ENCODE data around the gene CTNND2. TPM values are rescaled to one million over a fixed set of nuclear protein-coding genes. Genes with fewer than 3 reads are reported as not detected.

CTNND2 gene
- total and polyA plus RNA-seq, 3 donors from 2014 or later: 9.1 to 17.2 (median 11.3) TPM

- WGBS, 2 donors: 74 to 77% methylated on average over 9 of the region's 9 CpGs
Measured at GRCh38 chr5:11139217-11139865, 764.9 kb downstream of the CTNND2 start.

GRCh38 chr5:11130131-11130530, 774.1 kb downstream of the CTNND2 start:
- H3K27ac ChIP-seq: no peak overlapping the region
- no peak overlapping the region for H3K4me3 ChIP-seq
- H3K27me3 ChIP-seq: no peaks in the 10 kb centered on the region
- no peaks in the 10 kb centered on the region for H3K4me1 ChIP-seq
- WGBS, 2 donors: 85 to 90% methylated on average over 10 of the region's 10 CpGs
- intact Hi-C loops (cut with DNase I; ENCODE audit: low total_unique reads): no loop called here
- DNase-seq: no peak
- no peaks in the 10 kb centered on the region for H3K36me3 ChIP-seq (ENCODE audit: low read depth, missing control alignments)
- TF ChIP-seq CTCF (IDR thresholded peaks at IDR 0.05) (no peak), POLR2A (IDR thresholded peaks at IDR 0.05) (no peak)
- H3K9me3 ChIP-seq: no peaks in the 10 kb centered on the region

More at GRCh38 chr5:11139217-11139865, 764.9 kb downstream of the CTNND2 start:
- TF ChIP-seq POLR2A (IDR thresholded peaks at IDR 0.05): no peak
- Histone ChIP-seq H3K27ac (no peak overlapping the region), H3K36me3 (ENCODE audit: low read depth, missing control alignments) (no peaks in the 10 kb centered on the region), H3K4me1 (no peaks in the 10 kb centered on the region), H3K27me3 (no peaks in the 10 kb centered on the region), H3K9me3 (no peaks in the 10 kb centered on the region), H3K4me3 (no peak overlapping the region)
- no peak for DNase-seq
- intact Hi-C loops (cut with DNase I; ENCODE audit: low total_unique reads): no loop called here

GRCh38 chr5:11128021-11128420, 776.2 kb downstream of the CTNND2 start:
- 66 to 67% methylated on average over 2 of the region's 2 CpGs for WGBS, 2 donors
- H3K27ac ChIP-seq: no peak overlapping the region
- no peaks in the 10 kb centered on the region for H3K36me3 ChIP-seq (ENCODE audit: low read depth, missing control alignments)
- no peaks in the 10 kb centered on the region for H3K4me1 ChIP-seq
- DNase-seq: no peak
- TF ChIP-seq POLR2A (IDR thresholded peaks at IDR 0.05): no peak
- TF ChIP-seq CTCF (IDR thresholded peaks at IDR 0.05): no peak
- intact Hi-C loops (cut with DNase I; ENCODE audit: low total_unique reads): no loop called here
- H3K27me3 ChIP-seq: no peaks in the 10 kb centered on the region
- no peak overlapping the region for H3K4me3 ChIP-seq
- no peaks in the 10 kb centered on the region for H3K9me3 ChIP-seq

- intact Hi-C loops (cut with DNase I; ENCODE audit: low total_unique reads): no loop called here
- H3K4me1 ChIP-seq: no peaks in the 10 kb centered on the region
- H3K36me3 ChIP-seq (ENCODE audit: low read depth, missing control alignments): no peaks in the 10 kb centered on the region
- TF ChIP-seq POLR2A (IDR thresholded peaks at IDR 0.05) (no peak), CTCF (IDR thresholded peaks at IDR 0.05) (no peak)
- H3K4me3 ChIP-seq: no peak overlapping the region
- H3K27me3 ChIP-seq: no peaks in the 10 kb centered on the region
- DNase-seq: no peak
- H3K9me3 ChIP-seq: no peaks in the 10 kb centered on the region
- WGBS, 2 donors: 73 to 77% methylated on average over 4 of the region's 4 CpGs
- no peak overlapping the region for H3K27ac ChIP-seq
Measured at GRCh38 chr5:11126844-11127243, 777.4 kb downstream of the CTNND2 start.

GRCh38 chr5:11121885-11122284, 782.4 kb downstream of the CTNND2 start:
- TF ChIP-seq POLR2A (IDR thresholded peaks at IDR 0.05) (no peak), CTCF (IDR thresholded peaks at IDR 0.05) (no peak)
- intact Hi-C loops (cut with DNase I; ENCODE audit: low total_unique reads): no loop called here
- Histone ChIP-seq H3K27me3 (no peaks in the 10 kb centered on the region), H3K4me1 (no peaks in the 10 kb centered on the region), H3K27ac (no peak overlapping the region), H3K4me3 (no peak overlapping the region), H3K36me3 (ENCODE audit: low read depth, missing control alignments) (no peaks in the 10 kb centered on the region), H3K9me3 (no peaks in the 10 kb centered on the region)
- 85 to 93% methylated on average over 3 of the region's 3 CpGs for WGBS, 2 donors
- DNase-seq: no peak
